ENCODE results near the gene RNF208. TPM values are rescaled to one million over a fixed set of nuclear protein-coding genes. Genes with fewer than 3 reads are reported as not detected.

Gene RNF208
- total RNA-seq, 2 donors from 2014 or later: 10.5 to 15.6 TPM

DNA sequence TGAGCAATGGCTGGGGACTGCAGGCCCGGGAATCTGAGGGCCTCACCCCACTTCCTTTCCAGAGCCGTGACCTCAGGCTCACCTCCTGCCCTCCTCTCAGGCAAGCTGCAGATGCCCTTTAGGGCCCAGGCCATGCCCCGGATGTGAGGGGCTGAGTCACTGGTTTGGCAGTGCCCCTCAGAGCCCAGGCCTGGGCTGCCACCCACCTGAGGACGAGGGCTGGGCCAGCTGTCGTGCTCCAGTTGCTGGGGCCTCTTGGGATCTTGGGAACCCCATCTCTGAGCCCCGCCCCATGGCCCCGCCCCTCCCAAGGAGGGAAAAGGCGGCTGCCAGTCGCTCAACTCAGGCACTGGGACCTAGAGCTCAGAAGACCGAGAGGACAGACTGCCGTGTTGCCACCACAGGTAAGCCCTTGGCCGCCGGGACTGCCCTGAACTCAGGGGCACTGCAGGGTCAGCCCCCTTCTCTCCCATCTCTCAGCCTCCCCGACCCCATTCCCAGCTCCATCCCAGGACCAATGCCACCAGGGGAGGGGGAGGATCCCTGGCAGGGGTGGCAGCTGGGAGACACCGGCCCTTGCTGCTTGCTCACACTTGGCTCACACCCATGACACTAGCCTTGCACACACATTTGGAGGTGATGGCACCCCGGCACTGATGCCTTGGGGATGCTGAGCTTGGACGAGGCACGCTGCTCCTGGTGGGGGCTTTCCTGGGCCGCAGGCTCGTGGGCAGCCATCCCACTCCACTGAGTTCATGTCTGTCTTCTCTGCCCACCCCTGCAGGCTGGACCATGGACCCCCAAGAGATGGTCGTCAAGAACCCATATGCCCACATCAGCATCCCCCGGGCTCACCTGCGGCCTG, 3.0 kb upstream of the RNF208 start, which contains the start of gene CYSRT1:
Gene CYSRT1 (plus strand): TSS at position 345 of the 865 bp plus-strand sequence. CDS start 448 bp downstream, at position 793.
- H3K9me3 ChIP-seq (ENCODE audit: control insufficient read depth, low read length): no peaks in the 10 kb centered on the region
- H3K9ac ChIP-seq (ENCODE audit: extremely low read depth, low read length, poor library complexity, severe bottlenecking): peak within 1 kb of the TSS; percentile 73
- WGBS, 2 experiments (ENCODE audit: insufficient coverage in 1 of 2, insufficient read length in 1 of 2): 78 to 84% methylated on average over 8 to 23 of the region's 23 CpGs
- no peaks in the 10 kb centered on the region for H3K36me3 ChIP-seq (ENCODE audit: control insufficient read depth, insufficient read depth, low read length)
- H3K27me3 Mint-ChIP-seq (ENCODE audit: insufficient read depth): no peaks in the 10 kb centered on the region
- peaks cover 2% of the 10 kb centered on the region for H3K4me1 Mint-ChIP-seq
- TF ChIP-seq, protein P1, sequence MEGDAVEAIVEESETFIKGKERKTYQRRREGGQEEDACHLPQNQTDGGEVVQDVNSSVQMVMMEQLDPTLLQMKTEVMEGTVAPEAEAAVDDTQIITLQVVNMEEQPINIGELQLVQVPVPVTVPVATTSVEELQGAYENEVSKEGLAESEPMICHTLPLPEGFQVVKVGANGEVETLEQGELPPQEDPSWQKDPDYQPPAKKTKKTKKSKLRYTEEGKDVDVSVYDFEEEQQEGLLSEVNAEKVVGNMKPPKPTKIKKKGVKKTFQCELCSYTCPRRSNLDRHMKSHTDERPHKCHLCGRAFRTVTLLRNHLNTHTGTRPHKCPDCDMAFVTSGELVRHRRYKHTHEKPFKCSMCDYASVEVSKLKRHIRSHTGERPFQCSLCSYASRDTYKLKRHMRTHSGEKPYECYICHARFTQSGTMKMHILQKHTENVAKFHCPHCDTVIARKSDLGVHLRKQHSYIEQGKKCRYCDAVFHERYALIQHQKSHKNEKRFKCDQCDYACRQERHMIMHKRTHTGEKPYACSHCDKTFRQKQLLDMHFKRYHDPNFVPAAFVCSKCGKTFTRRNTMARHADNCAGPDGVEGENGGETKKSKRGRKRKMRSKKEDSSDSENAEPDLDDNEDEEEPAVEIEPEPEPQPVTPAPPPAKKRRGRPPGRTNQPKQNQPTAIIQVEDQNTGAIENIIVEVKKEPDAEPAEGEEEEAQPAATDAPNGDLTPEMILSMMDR (conservative IDR thresholded peaks at IDR 0.05): no peak
- H3K27me3 ChIP-seq (ENCODE audit: control insufficient read depth, insufficient read depth, low read length, poor library complexity, severe bottlenecking): no peaks in the 10 kb centered on the region
- peaks cover 4% of the 10 kb centered on the region for H3K4me1 ChIP-seq (ENCODE audit: control insufficient read depth, insufficient read depth, low read length)
- H3K27ac Mint-ChIP-seq: no peak within 1 kb of the TSS
- H3K27ac ChIP-seq (ENCODE audit: low read depth, low read length): no peak within 1 kb of the TSS
- DNase-seq: no peak
- H3K4me3 Mint-ChIP-seq: peak within 1 kb of the TSS; percentile 61
- H3K4me3 ChIP-seq (ENCODE audit: low read length): peak within 1 kb of the TSS; percentile 89
- H3K36me3 Mint-ChIP-seq (ENCODE audit: low read depth): no peaks in the 10 kb centered on the region
- no peaks in the 10 kb centered on the region for H3K9me3 Mint-ChIP-seq

DNA sequence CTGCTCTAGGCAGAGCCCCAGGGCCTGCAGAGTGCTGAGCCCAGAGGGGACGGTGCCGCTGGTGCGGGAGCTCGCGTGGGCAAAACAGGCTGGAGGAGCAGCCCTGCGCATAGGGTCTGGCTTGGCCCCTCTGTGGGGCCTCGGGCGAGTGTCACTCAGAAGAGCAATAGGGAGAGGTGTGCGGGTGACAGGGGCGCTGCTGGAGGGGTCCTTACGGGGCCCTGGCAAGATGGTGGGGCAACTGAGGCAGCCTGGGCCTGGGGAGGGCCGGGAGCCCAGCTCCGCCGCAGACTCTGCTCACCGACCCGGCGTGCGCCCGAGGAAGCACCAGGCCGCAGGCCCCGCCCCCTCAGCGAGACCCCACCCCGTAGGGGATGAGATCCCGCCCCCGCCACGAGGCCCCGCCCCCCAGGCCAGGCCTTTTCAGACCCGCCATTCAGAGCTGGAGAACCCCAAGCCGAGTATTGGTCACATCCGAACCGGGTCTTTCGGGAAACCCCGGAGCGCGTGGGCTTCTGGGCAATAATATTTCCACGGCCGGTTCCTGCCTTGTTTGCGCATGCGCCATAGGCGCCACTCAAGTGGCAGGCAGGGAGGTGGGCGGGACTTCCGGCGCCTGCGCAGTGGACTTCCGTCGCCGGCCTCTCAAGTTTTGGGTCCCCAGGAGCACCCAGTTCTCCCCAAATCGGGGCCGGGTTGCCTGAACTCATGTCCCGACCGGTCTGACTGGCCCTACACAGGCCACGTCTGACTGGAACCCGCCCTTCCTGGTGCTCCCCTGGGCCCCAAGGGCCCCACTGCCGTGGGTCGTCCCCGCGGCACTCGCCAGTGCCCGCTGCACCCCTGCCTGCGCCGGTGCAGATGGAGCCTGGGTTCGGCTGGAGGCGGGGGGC, 1.3 kb upstream of the RNF208 start:
- Histone ChIP-seq H3K4me1 (ENCODE audit: control insufficient read depth, insufficient read depth, low read length) (peaks cover 13% of the 10 kb centered on the region), H3K27ac (ENCODE audit: low read depth, low read length) (no peak overlapping the region), H3K9ac (ENCODE audit: extremely low read depth, low read length, poor library complexity, severe bottlenecking) (peak overlapping the region; percentile 73), H3K4me3 (ENCODE audit: low read length) (peak overlapping the region; percentile 89), H3K36me3 (ENCODE audit: control insufficient read depth, insufficient read depth, low read length) (no peaks in the 10 kb centered on the region), H3K27me3 (ENCODE audit: control insufficient read depth, insufficient read depth, low read length, poor library complexity, severe bottlenecking) (no peaks in the 10 kb centered on the region), H3K9me3 (ENCODE audit: control insufficient read depth, low read length) (no peaks in the 10 kb centered on the region)
- WGBS, 2 experiments (ENCODE audit: insufficient coverage in 1 of 2, insufficient read length in 1 of 2): 1 to 3% methylated on average over 32 to 63 of the region's 63 CpGs
- H3K4me1 Mint-ChIP-seq: peaks cover 12% of the 10 kb centered on the region
- no peaks in the 10 kb centered on the region for H3K27me3 Mint-ChIP-seq (ENCODE audit: insufficient read depth)
- peak overlapping the region; percentile 61 for H3K4me3 Mint-ChIP-seq
- no peaks in the 10 kb centered on the region for H3K9me3 Mint-ChIP-seq
- peak overlapping the region; percentile 48 for H3K27ac Mint-ChIP-seq
- TF ChIP-seq, protein P1 (conservative IDR thresholded peaks at IDR 0.05): no peak
- peaks cover 3% of the 10 kb centered on the region for H3K36me3 Mint-ChIP-seq (ENCODE audit: low read depth)
- DNase-seq: peak; percentile 99

DNA sequence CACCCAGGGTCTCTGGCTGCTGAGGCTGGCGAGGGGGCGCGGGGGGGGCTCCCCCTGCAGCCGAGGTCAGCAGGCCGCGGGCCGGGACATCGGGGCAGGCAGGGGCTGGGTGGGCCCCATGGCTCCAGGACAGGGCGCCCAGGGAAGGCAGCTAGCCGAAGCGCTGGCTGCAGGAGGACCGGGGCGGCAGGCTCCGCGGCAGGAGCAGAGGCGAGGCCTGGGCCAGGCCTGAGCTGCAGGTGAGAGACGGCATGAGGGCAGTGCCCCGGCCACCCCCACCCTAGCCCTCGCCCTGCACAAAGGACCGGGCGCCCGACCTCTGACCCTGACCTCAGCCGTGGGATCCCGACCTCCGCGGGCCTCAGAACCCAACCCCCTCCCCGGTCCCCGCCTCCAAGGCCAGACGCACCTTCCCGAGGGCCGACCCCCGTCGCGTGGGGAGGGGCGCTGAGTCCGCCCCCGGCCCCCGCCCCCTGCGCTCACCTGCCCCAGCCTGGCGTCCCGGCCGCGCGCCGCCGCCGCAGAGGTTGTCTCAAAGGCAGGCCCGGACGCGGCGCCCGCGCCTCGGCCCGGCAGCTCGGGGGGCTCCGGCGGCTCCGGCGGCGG, 431 bp downstream of the RNF208 start:
- H3K36me3 ChIP-seq (ENCODE audit: control insufficient read depth, insufficient read depth, low read length): no peaks in the 10 kb centered on the region
- Mint-ChIP-seq H3K4me1 (peaks cover 15% of the 10 kb centered on the region), H3K9me3 (no peaks in the 10 kb centered on the region), H3K27me3 (ENCODE audit: insufficient read depth) (no peaks in the 10 kb centered on the region), H3K4me3 (peak overlapping the region; percentile 43), H3K27ac (no peak overlapping the region), H3K36me3 (ENCODE audit: low read depth) (peaks cover 3% of the 10 kb centered on the region)
- no peak overlapping the region for H3K9ac ChIP-seq (ENCODE audit: extremely low read depth, low read length, poor library complexity, severe bottlenecking)
- peak; percentile 87 for DNase-seq
- H3K27ac ChIP-seq (ENCODE audit: low read depth, low read length): no peak overlapping the region
- H3K27me3 ChIP-seq (ENCODE audit: control insufficient read depth, insufficient read depth, low read length, poor library complexity, severe bottlenecking): no peaks in the 10 kb centered on the region
- 7 to 22% methylated on average over 8 to 61 of the region's 61 CpGs for WGBS, 2 experiments (ENCODE audit: insufficient coverage in 1 of 2, insufficient read length in 1 of 2)
- TF ChIP-seq, protein P1 (conservative IDR thresholded peaks at IDR 0.05): no peak
- H3K4me1 ChIP-seq (ENCODE audit: control insufficient read depth, insufficient read depth, low read length): peaks cover 23% of the 10 kb centered on the region
- no peaks in the 10 kb centered on the region for H3K9me3 ChIP-seq (ENCODE audit: control insufficient read depth, low read length)
- H3K4me3 ChIP-seq (ENCODE audit: low read length): no peak overlapping the region

All from endodermal cell (in vitro differentiated cells).